K562 (cell line): ENCODE measurements around the gene ULBP2. TPM values are rescaled to one million over a fixed set of nuclear protein-coding genes. Genes with fewer than 3 reads are reported as not detected.

Experiments used
- ATAC-seq: fragments of 200-7000 bp; cut with Tn5 transposase; 3 replicates; pipeline ENCODE4 v1.9.1; 2020; ENCODE audit warnings: moderate library complexity
- BruUV-seq: library from RNA; stranded (reverse); fragments of 400-500 nt; replicated peaks from 2 replicates; lab custom pipeline; 2021; lab: Mats Ljungman, UMichigan
- CTCF ChIA-PET: fragments of 300-600 bp; formaldehyde crosslinking; extraction: SDS; loops from one replicate; lab custom pipeline; 2021; ENCODE audit warnings: low intra/inter-chr PET ratio; lab: Yijun Ruan, JAX
- POLR2A ChIA-PET: fragments of 300-600, 350-650 bp; sonication (Branson Sonifier 250); formaldehyde crosslinking; extraction: SDS; loops from one replicate; lab custom pipeline; 2021; ENCODE audit warnings: antibody characterized with exemption, inconsistent platforms; lab: Yijun Ruan, JAX
- DNase-seq, 4 experiments: peaks; one replicate each; pipeline versions ENCODE4 v3.0.0 to v3.0.0-alpha.2; 2011 to 2018; ENCODE audit warnings: low spot score in 3 of 4, mixed read lengths in 3 of 4; ENCODE audit errors: extremely low read depth in 1 of 4
- FAIRE-seq: peaks from 2 replicates; lab custom pipeline; 2011; peaks lifted over from hg19 to GRCh38; lab: Jason Lieb, UNC
- H2AFZ ChIP-seq: 2 replicates; pipeline ENCODE4 v1.6.0; 2011; ENCODE audit warnings: low read depth, low read length, control low read depth, inconsistent platforms
- H3K27ac ChIP-seq: fragments of 200-600 bp; 3 replicates; pipeline ENCODE4 v1.8.0; 2011; ENCODE audit warnings: low read depth, mild to moderate bottlenecking, control low read depth, inconsistent platforms, low read length, moderate library complexity, mixed read lengths; ENCODE audit errors: extremely low read depth
- H3K27me3 ChIP-seq, 2 experiments: fragments of 300-600 bp in 1 of 2; 2 replicates in 1 of 2; 3 replicates in 1 of 2; pipeline versions ENCODE4 v1.6.0 to v1.8.0; 2011; ENCODE audit warnings: inconsistent platforms in 2 of 2, low read length in 2 of 2, mild to moderate bottlenecking in 1 of 2, mixed read lengths in 1 of 2, moderate library complexity in 1 of 2; ENCODE audit not compliant: control insufficient read depth in 2 of 2, insufficient read depth in 2 of 2
- H3K36me3 ChIP-seq: fragments of 300-600 bp; 3 replicates; pipeline ENCODE4 v1.8.0; 2011; ENCODE audit warnings: mild to moderate bottlenecking, low read length, inconsistent platforms; ENCODE audit not compliant: control insufficient read depth, insufficient read depth
- H3K4me1 ChIP-seq, 2 experiments: fragments of 200-600 bp in 1 of 2; replicated peaks in 1 of 2; 2 replicates in 1 of 2; 3 replicates in 1 of 2; pipeline versions ENCODE4 v1.5.1 to v1.8.0; 2011; ENCODE audit warnings: inconsistent platforms in 2 of 2, low read length in 2 of 2, mild to moderate bottlenecking in 1 of 2, mixed read lengths in 1 of 2, moderate library complexity in 1 of 2; ENCODE audit not compliant: control insufficient read depth in 2 of 2, insufficient read depth in 2 of 2
- H3K4me2 ChIP-seq: 2 replicates; pipeline ENCODE4 v1.6.1; 2011; ENCODE audit warnings: low read length, control low read depth, inconsistent platforms, mixed read lengths; ENCODE audit not compliant: insufficient read depth
- H3K4me3 ChIP-seq: fragments of 200-600 bp; sonication (generic), shearing (Covaris generic); 2 replicates; pipeline ENCODE4 v1.5.1; 2016; ENCODE audit warnings: control low read depth, inconsistent platforms
- H3K79me2 ChIP-seq: fragments of 200-600 bp; 3 replicates; pipeline ENCODE4 v1.8.0; 2011; ENCODE audit warnings: low read length, inconsistent platforms; ENCODE audit not compliant: control insufficient read depth, insufficient read depth
- H3K9ac ChIP-seq, 2 experiments: 2 replicates each; pipeline versions ENCODE4 v1.6.0 to v1.6.1; 2011; ENCODE audit warnings: low read depth in 2 of 2, low read length in 2 of 2, control low read depth in 1 of 2, inconsistent platforms in 1 of 2, mild to moderate bottlenecking in 1 of 2, mixed read lengths in 1 of 2; ENCODE audit not compliant: insufficient read depth in 1 of 2
- H3K9me1 ChIP-seq: one replicate; pipeline ENCODE4 v1.6.0; 2011; ENCODE audit warnings: inconsistent platforms, mild to moderate bottlenecking, low read length, moderate library complexity; ENCODE audit not compliant: control insufficient read depth, insufficient read depth
- H3K9me3 ChIP-seq: replicated peaks from 2 replicates; pipeline ENCODE4 v1.5.1; 2011; ENCODE audit warnings: low read depth, low read length, inconsistent platforms; ENCODE audit not compliant: control insufficient read depth, insufficient read depth
- H4K20me1 ChIP-seq: replicated peaks from 2 replicates; pipeline ENCODE4 v1.6.1; 2011; ENCODE audit warnings: low read length, inconsistent platforms, mixed read lengths; ENCODE audit not compliant: control insufficient read depth, insufficient read depth
- COPS2 ChIP-seq: fragments of 450-650 bp; conservative IDR thresholded peaks from 2 replicates; pipeline ENCODE4 v1.6.1; 2016; ENCODE audit warnings: mild to moderate bottlenecking, moderate library complexity
- NFE2 ChIP-seq: IDR thresholded peaks from 2 replicates; pipeline ENCODE4 v1.6.1; 2014; ENCODE audit warnings: antibody characterized with exemption, low read depth
- PHTF2 ChIP-seq: fragments of 250-450 bp; sonication (Bioruptor Pico); IDR thresholded peaks from 2 replicates; pipeline ENCODE4 v1.5.0; 2021; ENCODE audit warnings: mild to moderate bottlenecking
- SOX6 ChIP-seq: fragments of 450-650 bp; IDR thresholded peaks from 2 replicates; pipeline ENCODE4 v1.6.1; 2014; ENCODE audit warnings: mild to moderate bottlenecking
- ZNF124 ChIP-seq: sonication (generic); formaldehyde crosslinking; IDR thresholded peaks from 2 replicates; pipeline ENCODE4 v1.8.1; 2022; ENCODE audit warnings: missing genetic modification reagents
- WGBS: fragments of 100-300 bp; shearing (Covaris generic); methylation state at CpG from one replicate; pipeline ENCODE4 v1.1.6; 2016; ENCODE audit warnings: low coverage, mixed read lengths; ENCODE audit not compliant: insufficient coverage; ENCODE audit errors: missing lambda C conversion rate; 5-methylcytosine and 5-hydroxymethylcytosine counted together
- in situ Hi-C: fragments of 300-500 bp; cut with MboI; formaldehyde crosslinking; loops from 4 replicates; pipeline ENCODE4 v1.15.0; 2018; ENCODE audit warnings: inconsistent platforms, mixed read lengths
- intact Hi-C: fragments of 100-400 bp; cut with micrococcal nuclease; formaldehyde crosslinking; loops from 2 replicates; pipeline ENCODE4 v1.14.2; 2022
- polyA plus RNA-seq, 8 experiments: library from polyadenylated mRNA; depleted of rRNA in 4 of 8; stranded (reverse) in 5 of 8; unstranded in 3 of 8; fragments of >200 nt; fragmentation: Nextera tagmentation in 2 of 8; fragmentation: Illumina TruSeq in 1 of 8; extraction: Ambion mirVana in 2 of 8; extraction: Trizol in 1 of 8; gene quantifications; 2 replicates each; pipeline versions ENCODE4 v1.2.1 to v1.2.3, GENCODE V29; 2011 to 2014; ENCODE audit warnings: inconsistent platforms in 1 of 8, missing spikeins in 1 of 8
- total RNA-seq, 7 experiments: library from RNA; depleted of rRNA in 6 of 7; stranded (reverse); fragments of >200 nt in 6 of 7; fragmentation: Illumina TruSeq in 2 of 7; extraction: Trizol in 2 of 7; gene quantifications; 2 replicates each; pipeline versions ENCODE4 v1.2.1 to v1.2.3, GENCODE V29; 2011 to 2021; ENCODE audit warnings: low replicate concordance in 1 of 7
- TF ChIP-seq, protein P1 (sequence below), 2 experiments: fragments of 450-650 bp; formaldehyde crosslinking in 1 of 2; IDR thresholded peaks; 2 replicates each; pipeline versions ENCODE4 v1.4.0 to v1.6.1; 2014 to 2020; ENCODE audit warnings: mild to moderate bottlenecking in 2 of 2, borderline replicate concordance in 1 of 2, low read depth in 1 of 2
- TF ChIP-seq, protein P2 (sequence below): fragments of 450-650 bp; formaldehyde crosslinking; IDR thresholded peaks from 2 replicates; pipeline ENCODE4 v1.4.0; 2020; ENCODE audit warnings: mild to moderate bottlenecking, moderate library complexity
- TF ChIP-seq, protein P3 (sequence below): IDR thresholded peaks from 2 replicates; pipeline ENCODE4 v1.6.1; 2012; ENCODE audit warnings: low read depth, low read length, improper control_type of control experiment, borderline replicate concordance
- TF ChIP-seq, protein P4 (sequence below), 2 experiments: fragments of 200-800 bp in 1 of 2; sonication (Bioruptor generic) in 1 of 2; sonication (generic) in 1 of 2; formaldehyde crosslinking in 1 of 2; IDR thresholded peaks in 1 of 2; conservative IDR thresholded peaks in 1 of 2; 2 replicates each; pipeline versions ENCODE4 v1.5.0 to v1.6.1; 2016 to 2020; ENCODE audit warnings: missing compliant biosample characterization in 1 of 2, missing genetic modification characterization in 1 of 2, missing genetic modification reagents in 1 of 2

Gene ULBP2
- total and polyA plus RNA-seq, 9 of the 15 experiments (the other 6 are each of a cell fraction or from before 2014, with no cell fraction given): 0.50 to 5.3 (median 1.2) TPM

DNA sequence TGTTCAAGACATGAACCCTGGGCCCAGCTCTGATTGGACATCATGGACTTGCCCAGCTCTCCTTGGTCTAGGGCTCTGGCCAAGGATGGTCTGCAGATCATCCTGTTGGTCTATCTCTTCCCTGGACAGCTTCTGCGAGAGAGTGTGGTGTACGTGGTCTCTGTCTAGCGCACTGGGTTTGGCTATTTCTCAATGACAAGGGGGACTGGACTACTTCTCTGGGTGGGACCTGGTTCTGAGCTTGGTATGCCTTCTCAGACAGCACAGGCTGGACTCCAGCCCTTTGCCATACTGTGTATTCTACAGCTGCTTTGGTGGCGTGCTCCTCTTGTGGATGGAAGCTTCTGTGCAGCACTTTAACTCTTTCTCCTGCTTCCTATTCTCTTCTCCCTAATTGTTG is 35.4 kb upstream of the ULBP2 start:
- CTCF ChIA-PET: no interaction called here
- in situ Hi-C loops: loop anchor here (25.0 kb wide), 1 partner anchor 869 kb away; no protein-coding TSS in a partner anchor
- TF ChIP-seq COPS2 (no peak), ZNF124 (CRISPR knock-in tag) (no peak), SOX6 (no peak), PHTF2 (CRISPR knock-in tag) (no peak), NFE2 (no peak)
- TF ChIP-seq, protein P1, sequence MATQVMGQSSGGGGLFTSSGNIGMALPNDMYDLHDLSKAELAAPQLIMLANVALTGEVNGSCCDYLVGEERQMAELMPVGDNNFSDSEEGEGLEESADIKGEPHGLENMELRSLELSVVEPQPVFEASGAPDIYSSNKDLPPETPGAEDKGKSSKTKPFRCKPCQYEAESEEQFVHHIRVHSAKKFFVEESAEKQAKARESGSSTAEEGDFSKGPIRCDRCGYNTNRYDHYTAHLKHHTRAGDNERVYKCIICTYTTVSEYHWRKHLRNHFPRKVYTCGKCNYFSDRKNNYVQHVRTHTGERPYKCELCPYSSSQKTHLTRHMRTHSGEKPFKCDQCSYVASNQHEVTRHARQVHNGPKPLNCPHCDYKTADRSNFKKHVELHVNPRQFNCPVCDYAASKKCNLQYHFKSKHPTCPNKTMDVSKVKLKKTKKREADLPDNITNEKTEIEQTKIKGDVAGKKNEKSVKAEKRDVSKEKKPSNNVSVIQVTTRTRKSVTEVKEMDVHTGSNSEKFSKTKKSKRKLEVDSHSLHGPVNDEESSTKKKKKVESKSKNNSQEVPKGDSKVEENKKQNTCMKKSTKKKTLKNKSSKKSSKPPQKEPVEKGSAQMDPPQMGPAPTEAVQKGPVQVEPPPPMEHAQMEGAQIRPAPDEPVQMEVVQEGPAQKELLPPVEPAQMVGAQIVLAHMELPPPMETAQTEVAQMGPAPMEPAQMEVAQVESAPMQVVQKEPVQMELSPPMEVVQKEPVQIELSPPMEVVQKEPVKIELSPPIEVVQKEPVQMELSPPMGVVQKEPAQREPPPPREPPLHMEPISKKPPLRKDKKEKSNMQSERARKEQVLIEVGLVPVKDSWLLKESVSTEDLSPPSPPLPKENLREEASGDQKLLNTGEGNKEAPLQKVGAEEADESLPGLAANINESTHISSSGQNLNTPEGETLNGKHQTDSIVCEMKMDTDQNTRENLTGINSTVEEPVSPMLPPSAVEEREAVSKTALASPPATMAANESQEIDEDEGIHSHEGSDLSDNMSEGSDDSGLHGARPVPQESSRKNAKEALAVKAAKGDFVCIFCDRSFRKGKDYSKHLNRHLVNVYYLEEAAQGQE (IDR thresholded peaks at IDR 0.05; ENCODE audit: borderline replicate concordance): no peak
- TF ChIP-seq, protein P1 (CRISPR knock-in tag; IDR thresholded peaks at IDR 0.05; ENCODE audit: low read depth): no peak
- TF ChIP-seq, protein P2, sequence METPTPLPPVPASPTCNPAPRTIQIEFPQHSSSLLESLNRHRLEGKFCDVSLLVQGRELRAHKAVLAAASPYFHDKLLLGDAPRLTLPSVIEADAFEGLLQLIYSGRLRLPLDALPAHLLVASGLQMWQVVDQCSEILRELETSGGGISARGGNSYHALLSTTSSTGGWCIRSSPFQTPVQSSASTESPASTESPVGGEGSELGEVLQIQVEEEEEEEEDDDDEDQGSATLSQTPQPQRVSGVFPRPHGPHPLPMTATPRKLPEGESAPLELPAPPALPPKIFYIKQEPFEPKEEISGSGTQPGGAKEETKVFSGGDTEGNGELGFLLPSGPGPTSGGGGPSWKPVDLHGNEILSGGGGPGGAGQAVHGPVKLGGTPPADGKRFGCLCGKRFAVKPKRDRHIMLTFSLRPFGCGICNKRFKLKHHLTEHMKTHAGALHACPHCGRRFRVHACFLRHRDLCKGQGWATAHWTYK: no peak
- TF ChIP-seq, protein P3, sequence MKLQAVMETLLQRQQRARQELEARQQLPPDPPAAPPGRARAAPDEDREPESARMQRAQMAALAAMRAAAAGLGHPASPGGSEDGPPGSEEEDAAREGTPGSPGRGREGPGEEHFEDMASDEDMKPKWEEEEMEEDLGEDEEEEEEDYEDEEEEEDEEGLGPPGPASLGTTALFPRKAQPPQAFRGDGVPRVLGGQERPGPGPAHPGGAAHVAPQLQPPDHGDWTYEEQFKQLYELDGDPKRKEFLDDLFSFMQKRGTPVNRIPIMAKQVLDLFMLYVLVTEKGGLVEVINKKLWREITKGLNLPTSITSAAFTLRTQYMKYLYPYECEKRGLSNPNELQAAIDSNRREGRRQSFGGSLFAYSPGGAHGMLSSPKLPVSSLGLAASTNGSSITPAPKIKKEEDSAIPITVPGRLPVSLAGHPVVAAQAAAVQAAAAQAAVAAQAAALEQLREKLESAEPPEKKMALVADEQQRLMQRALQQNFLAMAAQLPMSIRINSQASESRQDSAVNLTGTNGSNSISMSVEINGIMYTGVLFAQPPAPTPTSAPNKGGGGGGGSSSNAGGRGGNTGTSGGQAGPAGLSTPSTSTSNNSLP: no peak
- TF ChIP-seq, protein P4, sequence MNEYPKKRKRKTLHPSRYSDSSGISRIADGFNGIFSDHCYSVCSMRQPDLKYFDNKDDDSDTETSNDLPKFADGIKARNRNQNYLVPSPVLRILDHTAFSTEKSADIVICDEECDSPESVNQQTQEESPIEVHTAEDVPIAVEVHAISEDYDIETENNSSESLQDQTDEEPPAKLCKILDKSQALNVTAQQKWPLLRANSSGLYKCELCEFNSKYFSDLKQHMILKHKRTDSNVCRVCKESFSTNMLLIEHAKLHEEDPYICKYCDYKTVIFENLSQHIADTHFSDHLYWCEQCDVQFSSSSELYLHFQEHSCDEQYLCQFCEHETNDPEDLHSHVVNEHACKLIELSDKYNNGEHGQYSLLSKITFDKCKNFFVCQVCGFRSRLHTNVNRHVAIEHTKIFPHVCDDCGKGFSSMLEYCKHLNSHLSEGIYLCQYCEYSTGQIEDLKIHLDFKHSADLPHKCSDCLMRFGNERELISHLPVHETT (CRISPR knock-in tag; conservative IDR thresholded peaks at IDR 0.05 in 1 of 2, IDR thresholded peaks at IDR 0.05 in 1 of 2): no peak

More for the DNA sequence above, 35.4 kb upstream of the ULBP2 start:
- no peaks in the 10 kb centered on the region for H3K36me3 ChIP-seq
- no peak overlapping the region for H2AFZ ChIP-seq
- POLR2A ChIA-PET: interaction anchor here (0.6 to 2.0 kb wide), 3 partner anchors 8 to 32 kb away, joined by 3 to 10 read pairs (median 7); no protein-coding TSS in a partner anchor
- no peak overlapping the region for H3K27ac ChIP-seq
- peaks cover 23 to 59% of the 10 kb centered on the region in 2 experiments; a peak in 4 of 5 replicates for H3K27me3 ChIP-seq
- no peak overlapping the region for H3K9ac ChIP-seq
- H4K20me1 ChIP-seq: no peaks in the 10 kb centered on the region
- peaks cover 4% of the 10 kb centered on the region; the same call in 1 of the 2 replicates for H3K9me3 ChIP-seq
- H3K4me3 ChIP-seq: no peak overlapping the region
- FAIRE-seq (no peak), DNase-seq (no peak), ATAC-seq (no peak)
- WGBS: 1% methylated on average over 4 of the region's 4 CpGs
- H3K79me2 ChIP-seq: no peaks in the 10 kb centered on the region
- no peak overlapping the region for H3K4me2 ChIP-seq
- intact Hi-C loops: no loop called here
- no TSS peak for BruUV-seq
- no peaks in the 10 kb centered on the region for H3K9me1 ChIP-seq
- peaks cover 0 to 9% of the 10 kb centered on the region in 2 experiments; a peak in 1 of 5 replicates for H3K4me1 ChIP-seq
